Gastroesophageal sphincter (tissue), 3 donors: ENCODE results near the gene GALNT17.

ENCODE experiments used
- CTCF ChIP-seq, 4 experiments: fragments of 200-600 bp in 2 of 4; fragments of 450-650 bp in 2 of 4; sonication (generic) in 1 of 4; IDR thresholded peaks; one replicate each; pipeline ENCODE4 v1.5.1; 2017 to 2019; ENCODE audit warnings: antibody characterized with exemption in 4 of 4, mild to moderate bottlenecking in 2 of 4, moderate library complexity in 2 of 4
- EP300 ChIP-seq: sonication (generic); formaldehyde crosslinking; IDR thresholded peaks from one replicate; pipeline ENCODE4 v1.6.1; 2017; ENCODE audit warnings: antibody characterized with exemption, mild to moderate bottlenecking
- POLR2A ChIP-seq, 2 donors: fragments of 450-650 bp; IDR thresholded peaks; one replicate each; pipeline ENCODE4 v1.6.1; 2017; ENCODE audit warnings: antibody characterized with exemption in 2 of 2, mild to moderate bottlenecking in 2 of 2, moderate library complexity in 1 of 2
- POLR2AphosphoS5 ChIP-seq: sonication (generic); formaldehyde crosslinking; IDR thresholded peaks from one replicate; pipeline ENCODE4 v1.6.1; 2017; ENCODE audit warnings: antibody characterized with exemption

GRCh38 chr7:71539615-71540014 lies 407.7 kb downstream of the GALNT17 start:
- TF ChIP-seq CTCF (IDR thresholded peaks at IDR 0.05) (no peak), POLR2A (IDR thresholded peaks at IDR 0.05) (no peak), EP300 (no peak), POLR2AphosphoS5 (no peak)
